ENCODE measurements around the gene MYH11.
A peak's percentile ranks its signal among the peaks of the same experiment; 100 is the strongest.

The MYH11 gene

DNA sequence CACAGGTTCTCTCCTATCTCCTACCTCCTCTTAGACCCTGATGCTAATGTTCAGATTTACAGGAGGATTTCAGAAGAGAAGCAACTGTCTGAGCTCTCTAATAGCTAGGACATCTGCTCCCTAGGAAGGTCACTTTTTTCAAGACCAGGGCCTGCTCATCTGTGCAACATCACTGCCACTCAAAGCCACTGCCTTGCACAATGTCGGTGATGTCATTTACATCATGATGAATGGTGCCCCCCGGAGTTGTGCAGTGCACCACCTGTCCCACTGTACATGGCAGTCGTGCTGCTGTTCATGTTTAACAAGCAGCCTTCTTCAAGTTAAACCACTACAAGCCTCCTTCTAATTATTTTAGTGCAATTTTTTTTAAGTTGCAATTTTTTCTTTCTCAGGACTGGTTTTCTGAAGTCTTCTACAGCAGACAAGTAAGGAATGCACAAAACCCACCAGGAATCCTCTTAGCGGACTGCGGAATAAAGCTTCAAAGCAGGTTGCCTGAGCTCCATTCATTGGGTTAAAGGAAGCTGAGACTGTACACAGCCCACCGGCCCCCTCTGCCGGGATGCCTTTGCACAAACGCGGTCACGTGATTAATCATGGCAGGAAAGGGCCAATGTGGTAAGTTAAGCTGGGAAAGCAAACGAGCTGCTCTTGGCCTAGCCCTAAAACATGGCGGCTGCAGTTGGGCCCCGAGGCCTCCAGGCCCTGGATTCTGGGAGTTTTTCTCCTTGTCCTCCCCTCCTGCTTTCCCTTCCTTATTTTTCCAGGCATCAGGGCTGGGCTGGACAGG is 74.1 kb downstream of the MYH11 start:
- no peaks in the 10 kb centered on the region for H3K36me3 ChIP-seq (replicated peaks)
- no peak overlapping the region for H3K4me3 ChIP-seq (ENCODE audit: low read depth, low read length)
- TF ChIP-seq, protein P1, sequence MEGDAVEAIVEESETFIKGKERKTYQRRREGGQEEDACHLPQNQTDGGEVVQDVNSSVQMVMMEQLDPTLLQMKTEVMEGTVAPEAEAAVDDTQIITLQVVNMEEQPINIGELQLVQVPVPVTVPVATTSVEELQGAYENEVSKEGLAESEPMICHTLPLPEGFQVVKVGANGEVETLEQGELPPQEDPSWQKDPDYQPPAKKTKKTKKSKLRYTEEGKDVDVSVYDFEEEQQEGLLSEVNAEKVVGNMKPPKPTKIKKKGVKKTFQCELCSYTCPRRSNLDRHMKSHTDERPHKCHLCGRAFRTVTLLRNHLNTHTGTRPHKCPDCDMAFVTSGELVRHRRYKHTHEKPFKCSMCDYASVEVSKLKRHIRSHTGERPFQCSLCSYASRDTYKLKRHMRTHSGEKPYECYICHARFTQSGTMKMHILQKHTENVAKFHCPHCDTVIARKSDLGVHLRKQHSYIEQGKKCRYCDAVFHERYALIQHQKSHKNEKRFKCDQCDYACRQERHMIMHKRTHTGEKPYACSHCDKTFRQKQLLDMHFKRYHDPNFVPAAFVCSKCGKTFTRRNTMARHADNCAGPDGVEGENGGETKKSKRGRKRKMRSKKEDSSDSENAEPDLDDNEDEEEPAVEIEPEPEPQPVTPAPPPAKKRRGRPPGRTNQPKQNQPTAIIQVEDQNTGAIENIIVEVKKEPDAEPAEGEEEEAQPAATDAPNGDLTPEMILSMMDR (IDR thresholded peaks at IDR 0.05; ENCODE audit: low read depth, low read length, missing control alignments), result peak; percentile 25
- H3K27me3 ChIP-seq (replicated peaks), result no peaks in the 10 kb centered on the region
- H3K27ac ChIP-seq, result no peak overlapping the region
- no peak for DNase-seq
- in situ Hi-C loops (cut with HindIII; ENCODE audit: low pct_ligation_motif_present, low sequenced_read_pairs), result no loop called here

DNA sequence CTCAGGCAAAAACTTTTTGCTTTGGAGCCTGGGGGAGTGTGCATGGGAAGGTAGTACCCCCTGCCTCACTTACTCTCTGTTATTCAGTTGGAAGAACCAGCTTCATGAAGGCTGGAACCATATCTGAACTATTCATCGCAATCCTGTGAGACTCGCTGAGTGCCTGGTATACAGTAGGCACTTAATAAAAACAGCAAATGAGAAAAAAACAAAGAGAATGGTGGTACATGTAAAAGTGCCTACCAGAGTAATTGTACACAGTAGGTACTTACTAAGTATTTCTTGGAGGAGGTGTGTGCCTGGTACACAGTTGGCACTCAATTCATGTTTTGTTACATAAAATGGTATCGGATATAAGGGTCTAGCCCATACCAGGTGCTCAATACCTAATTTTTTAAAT is 75.2 kb downstream of the MYH11 start:
- DNase-seq, result no peak
- H3K27ac ChIP-seq, result no peak overlapping the region
- H3K36me3 ChIP-seq (replicated peaks), result no peaks in the 10 kb centered on the region
- no peak overlapping the region for H3K4me3 ChIP-seq (ENCODE audit: low read depth, low read length)
- in situ Hi-C loops (cut with HindIII; ENCODE audit: low pct_ligation_motif_present, low sequenced_read_pairs), result no loop called here
- TF ChIP-seq, protein P1 (IDR thresholded peaks at IDR 0.05; ENCODE audit: low read depth, low read length, missing control alignments), result no peak
- no peaks in the 10 kb centered on the region for H3K27me3 ChIP-seq (replicated peaks)

DNA sequence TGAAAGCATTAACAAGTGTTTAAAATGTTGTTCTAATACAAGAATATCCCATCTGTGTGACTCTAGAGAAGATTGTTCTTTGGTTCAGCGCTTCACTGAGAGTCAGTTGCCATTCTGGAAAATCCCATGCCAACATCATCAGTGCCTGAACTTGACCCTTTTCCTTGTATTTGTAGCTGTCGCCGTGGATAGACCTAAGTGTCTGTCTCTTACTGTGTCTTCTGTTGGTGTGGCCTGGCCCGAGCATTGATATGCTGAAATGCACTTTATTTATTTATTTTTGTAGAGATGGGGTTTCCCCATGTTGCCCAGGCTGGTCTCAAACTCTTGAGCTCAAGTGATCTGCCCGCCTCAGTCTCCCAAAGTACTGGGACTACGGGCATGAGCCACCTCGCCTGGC is 76.0 kb downstream of the MYH11 start:
- Histone ChIP-seq H3K27ac (no peak overlapping the region), H3K27me3 (replicated peaks) (peaks cover 2% of the 10 kb centered on the region), H3K36me3 (replicated peaks) (no peaks in the 10 kb centered on the region), H3K4me3 (ENCODE audit: low read depth, low read length) (no peak overlapping the region)
- in situ Hi-C loops (cut with HindIII; ENCODE audit: low pct_ligation_motif_present, low sequenced_read_pairs), result no loop called here
- no peak for DNase-seq
- TF ChIP-seq, protein P1 (IDR thresholded peaks at IDR 0.05; ENCODE audit: low read depth, low read length, missing control alignments), result no peak

DNA sequence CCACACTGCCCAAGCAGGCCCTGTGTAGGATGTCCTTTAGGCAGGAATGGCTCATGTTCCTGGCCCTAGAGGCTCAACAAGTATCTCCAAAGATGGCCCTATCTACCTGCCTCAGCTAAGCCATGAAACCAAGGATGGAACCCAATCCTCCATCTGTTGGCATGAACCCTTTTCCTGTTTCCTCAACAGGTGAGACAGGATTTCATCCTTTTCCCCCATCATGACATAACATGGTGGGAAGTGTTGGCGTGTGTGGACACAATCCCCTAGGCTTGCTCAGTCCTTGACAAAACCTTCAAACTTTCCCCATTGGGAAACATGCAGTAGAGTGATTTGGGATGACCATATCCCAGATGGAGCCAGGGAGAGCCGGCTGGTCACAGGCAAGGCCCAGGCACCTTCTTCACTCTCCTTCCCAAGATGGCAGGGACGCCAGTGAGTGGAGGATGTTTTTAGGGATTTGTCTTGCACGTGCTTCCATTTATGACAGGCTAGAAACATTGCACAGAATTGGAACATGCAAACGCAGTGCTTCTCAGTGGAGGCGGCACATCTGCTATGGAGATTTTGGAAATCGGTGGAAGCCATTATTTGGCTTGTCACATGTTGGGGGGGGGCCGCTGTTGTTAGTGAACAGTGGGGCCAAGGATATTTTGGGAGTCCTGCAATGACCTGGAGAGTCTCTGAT is 77.0 kb downstream of the MYH11 start:
- H3K36me3 ChIP-seq (replicated peaks), result no peaks in the 10 kb centered on the region
- in situ Hi-C loops (cut with HindIII; ENCODE audit: low pct_ligation_motif_present, low sequenced_read_pairs), result no loop called here
- TF ChIP-seq, protein P1 (IDR thresholded peaks at IDR 0.05; ENCODE audit: low read depth, low read length, missing control alignments), result no peak

DNA sequence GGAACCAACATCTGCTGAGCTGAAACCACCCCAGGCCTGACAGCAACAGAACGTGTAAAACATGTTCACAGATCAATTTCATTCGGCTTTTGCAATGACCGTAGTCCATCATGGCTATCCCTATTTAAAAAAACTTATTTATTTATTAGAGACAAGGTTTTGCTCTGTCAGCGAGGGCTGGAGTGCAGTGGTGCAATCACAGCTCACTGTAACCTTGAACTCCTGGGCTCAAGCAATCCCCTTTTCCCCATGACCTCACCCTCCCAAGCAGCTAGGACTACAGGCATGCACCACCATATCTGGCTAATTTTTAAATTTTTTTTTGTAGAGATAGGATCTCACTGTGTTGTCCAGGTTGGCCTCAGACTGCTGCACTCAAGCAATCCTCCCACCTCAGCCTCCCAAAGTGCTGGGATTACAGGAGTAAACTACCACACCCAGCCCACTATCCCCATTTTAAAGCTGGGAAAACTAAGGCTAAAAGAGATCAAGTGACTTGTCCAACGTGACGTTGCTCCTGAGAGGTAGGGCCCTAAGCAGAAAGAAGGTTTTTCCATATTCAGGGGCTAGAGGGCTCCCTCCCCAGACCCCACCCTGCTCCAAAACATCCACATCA is 77.7 kb downstream of the MYH11 start:
- no peak overlapping the region for H3K27ac ChIP-seq
- DNase-seq, result no peak
- peaks cover 4% of the 10 kb centered on the region for H3K27me3 ChIP-seq (replicated peaks)
- in situ Hi-C loops (cut with HindIII; ENCODE audit: low pct_ligation_motif_present, low sequenced_read_pairs), result no loop called here
- no peak overlapping the region for H3K4me3 ChIP-seq (ENCODE audit: low read depth, low read length)
- no peaks in the 10 kb centered on the region for H3K36me3 ChIP-seq (replicated peaks)
- TF ChIP-seq, protein P1 (IDR thresholded peaks at IDR 0.05; ENCODE audit: low read depth, low read length, missing control alignments), result no peak

More for the DNA sequence above, 77.0 kb downstream of the MYH11 start:
- no peak overlapping the region for H3K4me3 ChIP-seq (ENCODE audit: low read depth, low read length)
- no peak overlapping the region for H3K27ac ChIP-seq
- DNase-seq, result no peak
- peaks cover 2% of the 10 kb centered on the region for H3K27me3 ChIP-seq (replicated peaks)
